22Rv1 (cell line): ENCODE results near the gene PRKRIP1.

Source experiments
- H3K27ac ChIP-seq: fragments of 450-650 bp; 2 replicates; pipeline ENCODE4 v1.5.1; 2017
- CTCF ChIP-seq: fragments of 450-650 bp; IDR thresholded peaks from 2 replicates; pipeline ENCODE4 v1.5.1; 2017; ENCODE audit warnings: mild to moderate bottlenecking
- ZFX ChIP-seq: fragments of 450-650 bp; IDR thresholded peaks from 2 replicates; pipeline ENCODE4 v1.6.1; 2017; ENCODE audit warnings: antibody characterized with exemption, borderline replicate concordance

PRKRIP1 gene

GRCh38 chr7:102457352-102457924 lies 61.3 kb downstream of the PRKRIP1 start:
- no peak overlapping the region for H3K27ac ChIP-seq
- TF ChIP-seq ZFX (no peak), CTCF (no peak)

- TF ChIP-seq ZFX (no peak), CTCF (no peak)
- no peak overlapping the region for H3K27ac ChIP-seq
These were observed 63.2 kb downstream of the PRKRIP1 start for GRCh38 chr7:102459221-102459844.

GRCh38 chr7:102460467-102460866 lies 64.3 kb downstream of the PRKRIP1 start:
- 0 out of 2 replicates have a peak overlapping the region, but pooled peaks have one; percentile 8 for H3K27ac ChIP-seq
- TF ChIP-seq CTCF, result no peak
- no peak for TF ChIP-seq ZFX

GRCh38 chr7:102463841-102464576 lies 67.8 kb downstream of the PRKRIP1 start:
- H3K27ac ChIP-seq, result peak overlapping the region; percentile 67
- no peak for TF ChIP-seq CTCF
- no peak for TF ChIP-seq ZFX

GRCh38 chr7:102464577-102465280 lies 68.6 kb downstream of the PRKRIP1 start, which contains the start of the genes ALKBH4 and LRWD1:
Gene ALKBH4 (minus strand): TSS chr7:102464863. CDS start chr7:102464836, 27 bp downstream.
Gene LRWD1 (plus strand): TSS chr7:102464984. CDS start chr7:102465081, 97 bp downstream.
- TF ChIP-seq CTCF, result peak; percentile 38
- no peak for TF ChIP-seq ZFX

GRCh38 chr7:102466097-102466496 lies 69.9 kb downstream of the PRKRIP1 start:
- TF ChIP-seq CTCF (no peak), ZFX (no peak)
- no peak overlapping the region for H3K27ac ChIP-seq

More at GRCh38 chr7:102464577-102465280, 68.6 kb downstream of the PRKRIP1 start, which contains the start of the genes ALKBH4 and LRWD1:
- peak within 1 kb of the TSS; percentile 67 for H3K27ac ChIP-seq
